Measurements from ENCODE around the gene TTC12. TPM values are rescaled to one million over a fixed set of nuclear protein-coding genes. Genes with fewer than 3 reads are reported as not detected.

TTC12 gene
- total and polyA plus RNA-seq, 2 donors (not counting 3 experiments of a cell fraction or from before 2014, with no cell fraction given): 2.2 to 2.9 TPM

- H3K4me2 ChIP-seq (ENCODE audit: insufficient read depth, low read length): no peak overlapping the region
- no peak overlapping the region for H3K9ac ChIP-seq (replicated peaks; ENCODE audit: extremely low read depth, insufficient read depth, low read length)
- no peaks in the 10 kb centered on the region for H3K4me1 ChIP-seq (ENCODE audit: control insufficient read depth, extremely low read depth, insufficient read depth, low read length)
- no peaks in the 10 kb centered on the region for H3K9me1 ChIP-seq (replicated peaks; ENCODE audit: control insufficient read depth, extremely low read depth, insufficient read depth, low read length)
- H3K4me3 ChIP-seq (replicated peaks in 1 of 3; ENCODE audit: insufficient read depth in 1 of 3, low read depth in 1 of 3, low read length in 3 of 3): no peak overlapping the region
- DNase-seq (ENCODE audit: low read depth, low spot score): no peak
- intact Hi-C loops (cut with micrococcal nuclease): no loop called here
- H3K9me3 ChIP-seq (replicated peaks; ENCODE audit: control insufficient read depth, insufficient read depth, low read length): no peaks in the 10 kb centered on the region
- no peaks in the 10 kb centered on the region for H4K20me1 ChIP-seq (replicated peaks; ENCODE audit: control insufficient read depth, extremely low read depth, insufficient read depth, low read length)
- ChIA-PET CTCF (interaction anchor here (2.3 kb wide), 1 partner anchor 695 kb away, joined by 10 read pairs; no protein-coding TSS in a partner anchor), POLR2A (no interaction called here)
- H3K27me3 ChIP-seq (ENCODE audit: control insufficient read depth in 2 of 2, insufficient read depth in 2 of 2, low read length in 2 of 2): no peaks in the 10 kb centered on the region
- H2AFZ ChIP-seq (ENCODE audit: low read depth, low read length): no peak overlapping the region
- H3K27ac ChIP-seq (ENCODE audit: insufficient read depth, low read depth, low read length): no peak overlapping the region
- H3K36me3 ChIP-seq (ENCODE audit: control insufficient read depth in 2 of 2, extremely low read depth in 1 of 2, insufficient read depth in 2 of 2, low read length in 2 of 2): no peaks in the 10 kb centered on the region
- BruUV-seq (replicated peaks): no TSS peak
- dilution Hi-C loops (cut with MboI; ENCODE audit: extremely low pct_ligation_motif_present, low sequenced_read_pairs): no loop called here
- TF ChIP-seq MYC (IDR thresholded peaks at IDR 0.05; ENCODE audit: low read depth, low read length): no peak
- TF ChIP-seq GATA2 (IDR thresholded peaks at IDR 0.05; ENCODE audit: insufficient read depth, insufficient read length, low read depth, low read length): no peak
- TF ChIP-seq POLR2A (IDR thresholded peaks at IDR 0.05; ENCODE audit: low read depth, low read length): no peak
- TF ChIP-seq EZH2 (IDR thresholded peaks at IDR 0.05; ENCODE audit: borderline replicate concordance, low read depth, low read length, severe bottlenecking): no peak
- TF ChIP-seq FOS (IDR thresholded peaks at IDR 0.05; ENCODE audit: borderline replicate concordance, insufficient read depth, low read length): no peak
- no peak for TF ChIP-seq JUN (IDR thresholded peaks at IDR 0.05; ENCODE audit: borderline replicate concordance, insufficient read depth, insufficient read length, low read depth)
- TF ChIP-seq, protein P1, sequence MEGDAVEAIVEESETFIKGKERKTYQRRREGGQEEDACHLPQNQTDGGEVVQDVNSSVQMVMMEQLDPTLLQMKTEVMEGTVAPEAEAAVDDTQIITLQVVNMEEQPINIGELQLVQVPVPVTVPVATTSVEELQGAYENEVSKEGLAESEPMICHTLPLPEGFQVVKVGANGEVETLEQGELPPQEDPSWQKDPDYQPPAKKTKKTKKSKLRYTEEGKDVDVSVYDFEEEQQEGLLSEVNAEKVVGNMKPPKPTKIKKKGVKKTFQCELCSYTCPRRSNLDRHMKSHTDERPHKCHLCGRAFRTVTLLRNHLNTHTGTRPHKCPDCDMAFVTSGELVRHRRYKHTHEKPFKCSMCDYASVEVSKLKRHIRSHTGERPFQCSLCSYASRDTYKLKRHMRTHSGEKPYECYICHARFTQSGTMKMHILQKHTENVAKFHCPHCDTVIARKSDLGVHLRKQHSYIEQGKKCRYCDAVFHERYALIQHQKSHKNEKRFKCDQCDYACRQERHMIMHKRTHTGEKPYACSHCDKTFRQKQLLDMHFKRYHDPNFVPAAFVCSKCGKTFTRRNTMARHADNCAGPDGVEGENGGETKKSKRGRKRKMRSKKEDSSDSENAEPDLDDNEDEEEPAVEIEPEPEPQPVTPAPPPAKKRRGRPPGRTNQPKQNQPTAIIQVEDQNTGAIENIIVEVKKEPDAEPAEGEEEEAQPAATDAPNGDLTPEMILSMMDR (IDR thresholded peaks at IDR 0.05; ENCODE audit: extremely low read depth in 1 of 2, insufficient read depth in 1 of 2, low read depth in 1 of 2, low read length in 2 of 2): no peak
- TF ChIP-seq POLR2AphosphoS5 (IDR thresholded peaks at IDR 0.05; ENCODE audit: insufficient read depth, low read depth, low read length): no peak
- no peaks in the 10 kb centered on the region for H3K79me2 ChIP-seq (ENCODE audit: control insufficient read depth, insufficient read depth, low read length)
- no peak for FAIRE-seq
These were observed 31.4 kb upstream of the TTC12 start for GRCh38 chr11:113282898-113283437.
